NCI-H2081 treated with DMSO at 0.1 percent for 48 hours (cell line): ENCODE results near the gene PRIMPOL.

Source experiments
- DNase-seq: peaks from one replicate; lab custom pipeline; 2025; lab: John Stamatoyannopoulos, UW

PRIMPOL gene

GRCh38 chr4:184668511-184669114 lies 19.1 kb downstream of the PRIMPOL start:
- DNase-seq: no peak

- no peak for DNase-seq
These were observed 19.7 kb downstream of the PRIMPOL start for GRCh38 chr4:184669251-184669650.

GRCh38 chr4:184671101-184671500 lies 21.6 kb downstream of the PRIMPOL start:
- DNase-seq: no peak

- DNase-seq: no peak
These were observed 23.2 kb downstream of the PRIMPOL start for GRCh38 chr4:184672741-184673140.

GRCh38 chr4:184674011-184674410 lies 24.5 kb downstream of the PRIMPOL start:
- DNase-seq: no peak

GRCh38 chr4:184675018-184675417 lies 25.5 kb downstream of the PRIMPOL start:
- no peak for DNase-seq

GRCh38 chr4:184675821-184676492 lies 26.4 kb downstream of the PRIMPOL start:
- no peak for DNase-seq

- DNase-seq: no peak
These were observed 31.2 kb downstream of the PRIMPOL start for GRCh38 chr4:184680698-184681097.

- DNase-seq: no peak
These were observed 32.4 kb downstream of the PRIMPOL start for GRCh38 chr4:184681916-184682315.

GRCh38 chr4:184684491-184685189 lies 35.1 kb downstream of the PRIMPOL start:
- DNase-seq: no peak

- no peak for DNase-seq
These were observed 38.5 kb downstream of the PRIMPOL start for GRCh38 chr4:184688005-184688404.

- no peak for DNase-seq
These were observed 38.9 kb downstream of the PRIMPOL start for GRCh38 chr4:184688447-184688846.

- no peak for DNase-seq
These were observed 40.1 kb downstream of the PRIMPOL start for GRCh38 chr4:184689681-184690080.

GRCh38 chr4:184693056-184693455 lies 43.5 kb downstream of the PRIMPOL start:
- DNase-seq: no peak

- DNase-seq: no peak
These were observed 44.9 kb downstream of the PRIMPOL start for GRCh38 chr4:184694412-184694956.

- DNase-seq: no peak
These were observed 45.8 kb downstream of the PRIMPOL start for GRCh38 chr4:184695178-184695896.

- DNase-seq: no peak
These were observed 48.4 kb downstream of the PRIMPOL start for GRCh38 chr4:184697956-184698355.

GRCh38 chr4:184699941-184700340 lies 50.4 kb downstream of the PRIMPOL start:
- DNase-seq: no peak

- DNase-seq: no peak
These were observed 52.6 kb downstream of the PRIMPOL start for GRCh38 chr4:184702114-184702513.

- no peak for DNase-seq
These were observed 56.2 kb downstream of the PRIMPOL start for GRCh38 chr4:184705692-184706091.

- no peak for DNase-seq
These were observed 56.9 kb downstream of the PRIMPOL start for GRCh38 chr4:184706453-184706852.

- no peak for DNase-seq
These were observed 62.8 kb downstream of the PRIMPOL start for GRCh38 chr4:184712322-184712721.
